ENCODE measurements around the gene C1QTNF9B. TPM values are rescaled to one million over a fixed set of nuclear protein-coding genes. Genes with fewer than 3 reads are reported as not detected.
A peak's percentile ranks its signal among the peaks of the same experiment; 100 is the strongest.

The C1QTNF9B gene
- total RNA-seq, 1 donor from 2014 or later, result not detected

DNA sequence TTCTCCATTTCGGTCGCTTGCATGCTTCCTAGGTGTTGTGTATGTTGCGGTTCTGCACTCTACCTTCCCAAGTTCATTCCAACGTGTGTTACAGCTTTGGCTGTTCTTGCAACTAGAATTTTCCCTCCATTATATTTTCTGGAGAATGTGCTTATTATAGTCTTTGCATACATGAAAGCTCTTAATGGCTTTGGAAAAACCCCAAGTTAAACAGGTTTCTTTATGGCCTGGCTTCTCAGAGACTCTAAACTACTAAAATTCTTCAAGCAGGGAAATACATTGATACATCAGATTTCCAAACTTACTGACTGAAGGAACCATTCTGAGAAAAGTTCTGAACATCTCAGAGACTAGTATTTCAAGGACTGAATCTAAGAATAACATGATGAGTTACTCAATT lies 20.0 kb downstream of the C1QTNF9B start:
- intact Hi-C loops (cut with DNase I), result loop anchor here (10.0 kb wide), 1 partner anchor 412 kb away; no protein-coding TSS in a partner anchor
- DNase-seq (no peak), ATAC-seq (no peak)
- Histone ChIP-seq H3K4me3 (no peak overlapping the region), H3K27ac (no peak overlapping the region), H3K9me3 (no peaks in the 10 kb centered on the region), H3K4me1 (no peaks in the 10 kb centered on the region), H3K27me3 (ENCODE audit: low read depth) (no peaks in the 10 kb centered on the region), H3K36me3 (peaks cover 12% of the 10 kb centered on the region)
- TF ChIP-seq, protein P1, sequence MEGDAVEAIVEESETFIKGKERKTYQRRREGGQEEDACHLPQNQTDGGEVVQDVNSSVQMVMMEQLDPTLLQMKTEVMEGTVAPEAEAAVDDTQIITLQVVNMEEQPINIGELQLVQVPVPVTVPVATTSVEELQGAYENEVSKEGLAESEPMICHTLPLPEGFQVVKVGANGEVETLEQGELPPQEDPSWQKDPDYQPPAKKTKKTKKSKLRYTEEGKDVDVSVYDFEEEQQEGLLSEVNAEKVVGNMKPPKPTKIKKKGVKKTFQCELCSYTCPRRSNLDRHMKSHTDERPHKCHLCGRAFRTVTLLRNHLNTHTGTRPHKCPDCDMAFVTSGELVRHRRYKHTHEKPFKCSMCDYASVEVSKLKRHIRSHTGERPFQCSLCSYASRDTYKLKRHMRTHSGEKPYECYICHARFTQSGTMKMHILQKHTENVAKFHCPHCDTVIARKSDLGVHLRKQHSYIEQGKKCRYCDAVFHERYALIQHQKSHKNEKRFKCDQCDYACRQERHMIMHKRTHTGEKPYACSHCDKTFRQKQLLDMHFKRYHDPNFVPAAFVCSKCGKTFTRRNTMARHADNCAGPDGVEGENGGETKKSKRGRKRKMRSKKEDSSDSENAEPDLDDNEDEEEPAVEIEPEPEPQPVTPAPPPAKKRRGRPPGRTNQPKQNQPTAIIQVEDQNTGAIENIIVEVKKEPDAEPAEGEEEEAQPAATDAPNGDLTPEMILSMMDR (IDR thresholded peaks at IDR 0.05), result no peak

DNA sequence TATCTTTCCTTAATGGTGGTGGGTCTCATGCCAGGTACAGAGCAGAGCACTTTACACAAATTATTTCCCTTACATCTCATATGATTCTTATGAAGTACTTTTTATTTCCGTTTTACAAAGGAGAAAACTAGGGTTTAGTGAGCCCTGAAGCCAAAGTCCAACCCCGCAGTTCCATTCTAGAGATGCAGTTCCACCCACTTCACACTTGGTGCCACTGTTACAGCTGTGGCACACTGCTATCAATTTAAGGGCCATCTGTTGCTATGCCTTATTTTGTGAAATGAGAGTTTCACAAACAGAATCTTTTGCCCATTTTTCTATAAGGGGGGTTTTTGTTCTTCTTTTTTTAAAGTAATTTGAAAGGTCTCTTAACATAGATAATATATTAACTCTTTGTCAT lies 21.0 kb downstream of the C1QTNF9B start:
- H3K4me1 ChIP-seq, result peaks cover 3% of the 10 kb centered on the region
- no peaks in the 10 kb centered on the region for H3K27me3 ChIP-seq (ENCODE audit: low read depth)
- no peak overlapping the region for H3K4me3 ChIP-seq
- intact Hi-C loops (cut with DNase I), result loop anchor here (10.0 kb wide), 1 partner anchor 411 kb away; no protein-coding TSS in a partner anchor
- no peak overlapping the region for H3K27ac ChIP-seq
- DNase-seq (no peak), ATAC-seq (no peak)
- H3K36me3 ChIP-seq, result peaks cover 12% of the 10 kb centered on the region
- TF ChIP-seq, protein P1 (IDR thresholded peaks at IDR 0.05), result peak; percentile 18
- H3K9me3 ChIP-seq, result no peaks in the 10 kb centered on the region

DNA sequence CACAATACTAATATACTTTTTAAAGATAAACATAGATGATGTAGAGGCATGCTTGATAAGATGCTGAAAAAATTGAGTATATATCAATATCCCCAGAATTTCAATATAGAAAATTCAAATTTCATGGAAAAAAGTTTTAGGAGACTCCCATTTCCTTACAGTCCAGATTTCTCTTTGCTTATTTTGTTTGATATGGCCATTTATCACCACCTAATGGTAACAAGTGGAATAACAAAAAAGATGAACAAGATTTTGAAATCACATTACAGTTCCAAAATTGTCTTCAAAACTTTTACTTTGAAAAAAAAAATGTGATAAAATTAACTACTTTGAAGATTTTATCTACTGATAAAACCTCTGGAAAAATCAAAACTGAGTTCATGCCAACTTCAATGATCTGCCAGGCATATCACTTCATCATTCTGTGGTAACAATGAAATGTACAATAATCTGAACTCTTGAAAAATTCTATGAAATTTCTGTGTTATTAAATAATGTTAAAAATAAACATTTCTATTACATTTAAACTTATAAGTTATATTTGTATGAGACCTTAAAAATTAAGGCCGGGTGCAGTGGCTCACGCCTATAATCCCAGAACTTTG lies 25.6 kb downstream of the C1QTNF9B start:
- Histone ChIP-seq H3K27ac (no peak overlapping the region), H3K36me3 (no peaks in the 10 kb centered on the region), H3K9me3 (no peaks in the 10 kb centered on the region), H3K4me1 (peaks cover 23% of the 10 kb centered on the region), H3K27me3 (ENCODE audit: low read depth) (no peaks in the 10 kb centered on the region), H3K4me3 (no peak overlapping the region)
- DNase-seq, result no peak
- intact Hi-C loops (cut with DNase I), result loop anchor here (10.0 kb wide), 1 partner anchor 407 kb away; no protein-coding TSS in a partner anchor
- TF ChIP-seq, protein P1 (IDR thresholded peaks at IDR 0.05), result peak; percentile 65
- peak in 1 of 2 donors; percentile 56 for ATAC-seq

GRCh38 chr13:23870356-23871140 lies 26.8 kb downstream of the C1QTNF9B start:
- peaks cover 26% of the 10 kb centered on the region for H3K4me1 ChIP-seq
- no peaks in the 10 kb centered on the region for H3K36me3 ChIP-seq
- H3K9me3 ChIP-seq, result no peaks in the 10 kb centered on the region
- H3K27ac ChIP-seq, result no peak overlapping the region
- H3K27me3 ChIP-seq (ENCODE audit: low read depth), result no peaks in the 10 kb centered on the region
- ATAC-seq (peak; percentile 16 to 33), DNase-seq (no peak)
- intact Hi-C loops (cut with DNase I), result loop anchor here (10.0 kb wide), 1 partner anchor 406 kb away; no protein-coding TSS in a partner anchor
- H3K4me3 ChIP-seq, result no peak overlapping the region
- TF ChIP-seq, protein P1 (IDR thresholded peaks at IDR 0.05), result no peak

- intact Hi-C loops (cut with DNase I), result no loop called here
- H3K27ac ChIP-seq, result no peak overlapping the region
- H3K4me3 ChIP-seq, result no peak overlapping the region
- no peak for DNase-seq
- TF ChIP-seq, protein P1 (IDR thresholded peaks at IDR 0.05), result no peak
- no peaks in the 10 kb centered on the region for H3K9me3 ChIP-seq
- peaks cover 26% of the 10 kb centered on the region for H3K4me1 ChIP-seq
- no peaks in the 10 kb centered on the region for H3K27me3 ChIP-seq (ENCODE audit: low read depth)
- ATAC-seq, result no peak
- H3K36me3 ChIP-seq, result no peaks in the 10 kb centered on the region
Observed at GRCh38 chr13:23868521-23868920, 28.8 kb downstream of the C1QTNF9B start.
